ENCODE measurements around the gene MMP25.

- TF ChIP-seq RFX5 (IDR thresholded peaks at IDR 0.05; ENCODE audit: low read depth, low read length) (no peak), SIN3A (IDR thresholded peaks at IDR 0.05; ENCODE audit: low read depth, low read length) (no peak), POLR2A (IDR thresholded peaks at IDR 0.05; ENCODE audit: low read depth, low read length) (no peak), SIX5 (IDR thresholded peaks at IDR 0.05; ENCODE audit: low read depth, low read length, severe bottlenecking) (no peak), CREB1 (IDR thresholded peaks at IDR 0.05; ENCODE audit: low read depth) (no peak), POLR2AphosphoS5 (IDR thresholded peaks at IDR 0.05; ENCODE audit: low read length) (no peak), ZBTB11 (CRISPR knock-in tag; IDR thresholded peaks at IDR 0.05) (no peak)
Measured at GRCh38 chr16:3015865-3016521, 30.4 kb upstream of the MMP25 start.
